Measurements from ENCODE around the gene SORCS2.
A peak's percentile ranks its signal among the peaks of the same experiment; 100 is the strongest.

SORCS2 gene

GRCh38 chr4:7782783-7783182 lies 590.4 kb downstream of the SORCS2 start:
- Histone ChIP-seq H3K27me3 (ENCODE audit: insufficient read depth, low read length) (no peaks in the 10 kb centered on the region), H3K9ac (ENCODE audit: low read length) (no peak overlapping the region), H2AFZ (ENCODE audit: low read length) (no peak overlapping the region), H3F3A (ENCODE audit: insufficient read depth, low read length) (no peaks in the 10 kb centered on the region), H3K9me3 (ENCODE audit: low read length) (no peaks in the 10 kb centered on the region), H4K20me1 (ENCODE audit: insufficient read depth, low read length) (no peaks in the 10 kb centered on the region), H3K4me1 (ENCODE audit: insufficient read depth, low read length, severe bottlenecking) (peaks cover 68% of the 10 kb centered on the region), H3K4me2 (ENCODE audit: low read length) (no peak overlapping the region), H3K4me3 (ENCODE audit: low read depth, low read length, poor library complexity, severe bottlenecking) (no peak overlapping the region), H3K9me2 (ENCODE audit: low read depth, low read length) (no peaks in the 10 kb centered on the region), H3K27ac (ENCODE audit: low read depth, low read length, poor library complexity, severe bottlenecking) (no peak overlapping the region), H3K36me3 (ENCODE audit: insufficient read depth, low read length) (no peaks in the 10 kb centered on the region), H3K79me2 (ENCODE audit: insufficient read depth, low read length) (no peaks in the 10 kb centered on the region)
- no peak for TF ChIP-seq CTCF (IDR thresholded peaks at IDR 0.05; ENCODE audit: low read length)
- no peak for TF ChIP-seq EZH2 (IDR thresholded peaks at IDR 0.05; ENCODE audit: borderline replicate concordance, low read length)

- Histone ChIP-seq H3K4me2 (ENCODE audit: low read length) (no peak overlapping the region), H3K4me1 (ENCODE audit: insufficient read depth, low read length, severe bottlenecking) (peaks cover 67% of the 10 kb centered on the region), H3K36me3 (ENCODE audit: insufficient read depth, low read length) (no peaks in the 10 kb centered on the region), H3K4me3 (ENCODE audit: low read depth, low read length, poor library complexity, severe bottlenecking) (no peak overlapping the region), H3K9me2 (ENCODE audit: low read depth, low read length) (no peaks in the 10 kb centered on the region), H3K79me2 (ENCODE audit: insufficient read depth, low read length) (no peaks in the 10 kb centered on the region), H2AFZ (ENCODE audit: low read length) (no peak overlapping the region), H4K20me1 (ENCODE audit: insufficient read depth, low read length) (no peaks in the 10 kb centered on the region), H3K27me3 (ENCODE audit: insufficient read depth, low read length) (no peaks in the 10 kb centered on the region), H3K9ac (ENCODE audit: low read length) (no peak overlapping the region), H3F3A (ENCODE audit: insufficient read depth, low read length) (no peaks in the 10 kb centered on the region), H3K9me3 (ENCODE audit: low read length) (no peaks in the 10 kb centered on the region), H3K27ac (ENCODE audit: low read depth, low read length, poor library complexity, severe bottlenecking) (peak overlapping the region; percentile 38)
- no peak for TF ChIP-seq CTCF (IDR thresholded peaks at IDR 0.05; ENCODE audit: low read length)
- TF ChIP-seq EZH2 (IDR thresholded peaks at IDR 0.05; ENCODE audit: borderline replicate concordance, low read length), result no peak
Observed at GRCh38 chr4:7783541-7783940, 591.2 kb downstream of the SORCS2 start.

GRCh38 chr4:7784131-7784870 lies 592.0 kb downstream of the SORCS2 start:
- no peaks in the 10 kb centered on the region for H3F3A ChIP-seq (ENCODE audit: insufficient read depth, low read length)
- H3K4me3 ChIP-seq (ENCODE audit: low read depth, low read length, poor library complexity, severe bottlenecking), result no peak overlapping the region
- no peaks in the 10 kb centered on the region for H3K79me2 ChIP-seq (ENCODE audit: insufficient read depth, low read length)
- no peak overlapping the region for H2AFZ ChIP-seq (ENCODE audit: low read length)
- H3K36me3 ChIP-seq (ENCODE audit: insufficient read depth, low read length), result no peaks in the 10 kb centered on the region
- no peaks in the 10 kb centered on the region for H4K20me1 ChIP-seq (ENCODE audit: insufficient read depth, low read length)
- H3K9me2 ChIP-seq (ENCODE audit: low read depth, low read length), result no peaks in the 10 kb centered on the region
- H3K4me1 ChIP-seq (ENCODE audit: insufficient read depth, low read length, severe bottlenecking), result peaks cover 66% of the 10 kb centered on the region
- H3K9ac ChIP-seq (ENCODE audit: low read length), result no peak overlapping the region; the same call in 1 of the 2 replicates
- H3K9me3 ChIP-seq (ENCODE audit: low read length), result no peaks in the 10 kb centered on the region
- peak overlapping the region; percentile 38 for H3K27ac ChIP-seq (ENCODE audit: low read depth, low read length, poor library complexity, severe bottlenecking)
- no peak for TF ChIP-seq EZH2 (IDR thresholded peaks at IDR 0.05; ENCODE audit: borderline replicate concordance, low read length)
- TF ChIP-seq CTCF (IDR thresholded peaks at IDR 0.05; ENCODE audit: low read length), result no peak
- H3K27me3 ChIP-seq (ENCODE audit: insufficient read depth, low read length), result no peaks in the 10 kb centered on the region
- H3K4me2 ChIP-seq (ENCODE audit: low read length), result peak overlapping the region; percentile 36; the same call in 1 of the 2 replicates

Data from OCI-LY1 (cell line).